ENCODE results near the gene AVPR1B.

AVPR1B gene, protein sequence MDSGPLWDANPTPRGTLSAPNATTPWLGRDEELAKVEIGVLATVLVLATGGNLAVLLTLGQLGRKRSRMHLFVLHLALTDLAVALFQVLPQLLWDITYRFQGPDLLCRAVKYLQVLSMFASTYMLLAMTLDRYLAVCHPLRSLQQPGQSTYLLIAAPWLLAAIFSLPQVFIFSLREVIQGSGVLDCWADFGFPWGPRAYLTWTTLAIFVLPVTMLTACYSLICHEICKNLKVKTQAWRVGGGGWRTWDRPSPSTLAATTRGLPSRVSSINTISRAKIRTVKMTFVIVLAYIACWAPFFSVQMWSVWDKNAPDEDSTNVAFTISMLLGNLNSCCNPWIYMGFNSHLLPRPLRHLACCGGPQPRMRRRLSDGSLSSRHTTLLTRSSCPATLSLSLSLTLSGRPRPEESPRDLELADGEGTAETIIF

DNA sequence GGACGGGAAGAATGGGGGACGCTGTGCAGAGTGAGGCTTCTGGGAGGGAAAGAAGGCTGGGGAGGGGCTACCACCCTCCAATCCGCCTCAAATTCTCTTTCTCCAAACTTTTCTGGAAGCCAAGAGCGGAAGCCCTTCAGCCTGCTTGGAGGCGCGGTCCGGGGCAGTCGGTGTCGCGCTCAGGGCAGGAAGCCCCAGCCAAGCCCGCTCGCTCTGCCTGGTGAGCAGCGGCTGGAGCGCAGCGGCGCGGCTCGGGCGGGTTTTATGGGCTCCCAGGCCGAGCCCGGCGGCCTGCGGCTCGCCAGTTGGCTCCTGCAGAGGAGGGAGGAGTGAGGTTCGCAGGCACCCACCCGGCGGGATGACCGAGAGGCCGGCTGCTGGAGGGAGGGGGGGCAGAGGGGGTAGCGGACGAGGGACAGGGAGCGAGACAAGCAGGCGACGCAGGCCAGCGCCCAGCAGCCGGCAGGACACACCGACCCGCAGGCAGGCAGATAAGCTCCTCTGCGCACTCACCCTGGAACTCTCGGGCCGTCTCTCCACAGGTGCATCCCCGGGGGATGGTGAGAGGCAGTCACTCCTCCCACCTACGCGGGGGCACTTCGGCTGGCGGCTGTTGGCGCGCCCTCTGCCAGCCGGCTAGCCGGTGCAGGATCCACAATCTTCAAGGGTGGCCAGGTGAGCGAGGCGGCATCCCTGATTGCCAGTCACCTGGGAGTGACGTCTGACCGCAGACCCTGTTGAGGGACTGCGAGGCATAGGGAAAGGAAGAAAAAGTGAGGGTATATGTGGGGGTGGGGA, at the start of gene AVPR1B:
TSS of gene AVPR1B (minus strand) at position 238 of the 798 bp plus-strand sequence. CDS start 498 bp downstream, outside the sequence.
- DNase-seq (ENCODE audit: low read depth), result no peak

DNA sequence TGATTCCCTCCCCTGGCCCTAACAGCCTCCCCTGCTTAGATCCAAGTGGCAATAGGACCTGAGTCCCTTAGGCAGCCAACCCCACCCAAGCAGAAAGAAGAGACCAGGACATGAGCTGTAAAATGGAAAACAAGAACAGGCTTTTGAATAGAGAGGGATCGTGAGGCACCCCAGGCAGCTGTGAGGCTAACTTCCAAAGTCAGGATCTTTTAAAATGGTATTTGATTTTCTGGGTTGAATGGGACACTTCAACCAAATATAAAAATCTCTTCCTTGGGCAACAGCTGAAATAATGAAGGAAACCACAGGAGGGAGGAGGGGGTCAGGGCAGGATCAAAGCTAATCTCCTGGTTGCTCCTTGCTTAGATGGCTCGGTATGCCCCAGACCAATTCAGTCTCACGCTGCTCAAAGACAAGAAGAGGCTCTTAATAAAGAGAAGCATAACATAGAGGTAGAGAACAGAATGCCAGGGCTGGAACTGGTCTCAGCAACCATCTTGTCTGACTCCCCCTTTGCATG, 28.6 kb upstream of the AVPR1B start:
- no peak for DNase-seq (ENCODE audit: low read depth)

DNA sequence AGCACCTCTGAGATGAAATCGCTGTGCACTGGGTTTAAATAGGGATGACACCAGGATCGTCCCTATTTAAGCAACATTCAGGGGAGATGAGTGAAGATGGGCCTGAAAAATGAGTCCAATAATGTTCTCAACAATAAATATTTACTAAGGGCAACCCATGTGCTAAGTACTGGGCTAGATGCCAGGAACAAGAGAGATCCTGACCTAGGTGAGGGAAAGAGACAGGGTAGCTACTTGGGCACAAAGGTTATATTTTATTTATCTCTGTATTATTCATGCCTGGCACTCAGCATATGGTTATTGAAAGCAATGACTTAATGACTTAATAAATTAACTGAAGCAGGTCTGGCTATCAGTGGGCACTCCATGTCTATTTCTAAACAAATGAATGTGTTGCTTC, 27.4 kb upstream of the AVPR1B start:
- no peak for DNase-seq (ENCODE audit: low read depth)

DNA sequence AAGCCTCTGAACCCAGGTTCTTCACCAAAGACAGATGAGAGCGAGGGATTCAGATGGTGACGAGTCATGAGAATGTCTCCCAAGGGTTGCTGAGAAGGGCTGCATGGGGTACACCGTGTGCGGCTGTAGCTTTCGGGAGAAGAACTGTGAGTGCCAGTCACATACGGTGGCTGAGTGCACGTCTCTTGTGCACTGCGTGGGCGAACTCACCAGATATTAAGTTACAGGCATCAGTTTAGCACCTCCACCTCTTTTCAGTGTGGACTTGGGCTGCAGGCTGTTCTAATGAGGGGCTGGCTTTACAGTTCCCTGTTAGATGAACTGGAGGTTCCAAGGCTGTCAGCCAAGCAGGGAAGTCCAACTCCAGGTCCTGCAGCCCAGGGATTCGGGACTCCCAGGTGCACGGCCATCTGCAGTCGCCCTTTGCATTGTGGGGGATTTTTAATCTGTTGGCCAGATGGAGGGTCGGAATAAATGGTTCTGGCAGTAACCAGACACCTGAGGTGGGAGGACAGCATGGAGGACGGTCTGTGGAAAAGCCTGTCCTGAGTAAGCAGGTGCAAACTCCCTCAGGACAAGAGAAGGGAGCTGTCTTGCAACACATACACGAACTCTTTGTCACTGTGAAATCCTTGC, 26.5 kb upstream of the AVPR1B start:
- DNase-seq (ENCODE audit: low read depth), result no peak

DNA sequence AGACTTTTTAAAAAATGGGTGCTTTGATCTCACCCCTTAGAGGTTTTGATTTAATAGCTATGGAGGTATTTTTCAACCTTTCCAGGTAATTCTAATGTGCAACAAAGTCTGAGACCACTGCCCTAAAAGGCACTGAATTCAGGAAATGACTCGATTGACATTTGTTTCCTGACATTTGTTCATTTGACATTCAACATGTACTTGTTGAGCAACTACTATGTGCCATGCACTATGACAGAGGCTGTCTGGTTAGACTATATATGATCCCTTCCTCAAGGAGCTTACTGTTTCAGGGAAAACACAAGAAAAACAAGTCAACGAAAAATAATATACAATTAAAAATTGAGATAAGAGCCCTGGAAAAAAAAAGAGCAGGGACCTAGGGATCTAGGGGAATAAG, 25.6 kb upstream of the AVPR1B start:
- DNase-seq (ENCODE audit: low read depth), result no peak

DNA sequence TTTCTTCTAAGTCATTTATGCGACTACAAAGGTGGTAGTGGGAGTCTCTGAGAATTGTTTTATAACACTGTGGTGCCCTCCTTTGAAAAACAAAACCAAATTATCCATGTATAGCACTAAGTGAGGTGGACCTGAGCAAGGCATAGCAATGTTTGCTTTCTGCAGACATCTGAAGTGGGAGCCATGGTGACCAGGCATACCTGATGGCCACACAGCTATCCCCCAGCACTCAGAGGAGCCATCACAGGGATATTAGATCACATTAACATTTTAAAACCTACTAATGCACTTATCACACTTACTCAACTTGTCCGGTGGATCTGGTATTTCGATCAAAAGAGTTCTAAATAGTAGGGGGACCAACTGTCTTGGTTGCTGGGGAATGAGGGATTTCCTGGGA, 24.8 kb upstream of the AVPR1B start:
- no peak for DNase-seq (ENCODE audit: low read depth)

DNA sequence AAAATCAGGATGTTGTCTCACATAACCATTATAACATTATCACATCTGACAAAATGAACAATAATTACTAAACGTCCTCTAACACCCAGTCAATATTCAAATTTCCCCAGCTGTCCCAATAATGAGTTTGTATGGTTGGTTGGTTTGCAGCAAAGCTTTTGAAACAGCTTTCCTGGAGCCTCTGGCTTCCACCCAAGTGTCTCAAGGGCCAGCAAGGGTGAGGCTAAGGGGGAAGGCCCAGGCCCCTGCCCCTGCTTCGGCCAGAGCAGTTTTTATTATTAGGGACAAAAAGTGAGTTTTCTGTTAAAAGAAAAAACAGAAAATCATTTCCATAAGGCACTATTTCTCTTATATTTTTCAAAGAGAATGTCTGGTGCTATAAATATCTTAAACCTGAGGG, 19.1 kb upstream of the AVPR1B start:
- DNase-seq (ENCODE audit: low read depth), result no peak

DNA sequence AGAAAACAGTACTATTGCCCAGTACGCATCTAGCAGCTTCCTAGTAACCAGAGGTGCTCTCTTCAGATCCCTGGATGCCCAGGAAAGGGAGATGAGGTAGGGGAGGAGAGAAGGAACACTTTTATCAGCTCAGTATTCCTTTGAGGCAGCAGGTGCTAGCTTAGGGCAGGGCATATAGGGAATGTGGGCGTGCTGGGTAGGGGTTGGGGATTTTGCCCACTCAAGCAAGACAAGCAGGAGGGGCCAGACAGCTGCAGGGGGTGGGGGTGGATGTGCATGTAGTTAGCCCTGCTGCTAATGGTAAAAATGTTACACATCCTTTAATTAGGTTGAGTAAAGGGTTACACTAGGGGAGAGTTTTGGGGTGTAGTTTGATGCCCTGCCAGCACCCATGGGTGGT, 18.1 kb upstream of the AVPR1B start:
- no peak for DNase-seq (ENCODE audit: low read depth)

DNA sequence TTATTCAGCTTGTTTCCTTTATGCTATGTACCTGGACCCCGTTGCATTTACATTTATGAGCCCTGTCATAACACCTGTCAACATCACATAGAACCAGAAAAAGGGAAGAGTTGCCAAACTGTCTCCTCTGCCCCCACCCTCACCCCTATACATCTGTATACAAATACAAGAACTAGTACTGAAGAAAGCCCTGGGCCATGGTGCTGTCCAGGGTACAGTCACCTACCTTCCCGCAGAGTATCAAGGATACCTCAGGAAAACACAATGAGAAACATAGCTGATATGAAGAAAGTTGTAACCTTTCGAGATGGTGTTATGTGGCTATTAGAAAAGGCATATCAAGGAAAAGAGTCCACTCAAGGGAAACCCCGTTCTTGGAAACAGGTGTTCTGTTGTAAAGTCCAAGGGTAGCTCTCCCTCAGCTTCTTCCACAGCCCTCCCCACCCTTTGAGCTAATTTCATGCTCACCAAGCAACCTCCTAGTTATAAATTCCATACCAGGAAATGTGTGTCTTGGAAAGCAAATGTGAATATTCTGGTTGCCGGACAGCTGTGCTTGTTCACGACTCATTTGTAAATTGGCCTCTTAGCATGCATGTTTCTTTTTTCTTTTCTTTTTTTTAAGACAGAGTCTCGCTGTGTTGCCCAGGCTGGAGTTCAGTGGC, 16.7 kb upstream of the AVPR1B start:
- DNase-seq (ENCODE audit: low read depth), result no peak

DNA sequence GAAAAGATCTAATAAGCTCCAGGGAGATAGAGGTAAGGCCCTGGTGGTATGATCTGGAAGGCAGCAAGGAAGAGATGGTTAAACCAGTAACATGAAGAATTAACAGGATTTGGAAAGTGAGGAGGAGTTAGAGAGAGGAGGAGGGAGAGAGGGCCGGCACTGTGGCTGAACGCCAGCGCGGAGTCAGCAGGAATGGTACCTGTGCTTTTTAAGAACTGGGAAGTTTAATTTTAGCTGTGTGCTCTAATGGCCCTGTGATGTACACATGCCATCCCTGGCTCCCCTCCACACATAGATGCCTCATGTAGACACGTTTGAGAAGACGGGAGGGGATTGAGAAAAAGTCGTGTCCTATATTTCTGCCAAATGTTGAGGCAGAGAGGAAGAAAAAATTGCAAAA, 13.8 kb upstream of the AVPR1B start:
- no peak for DNase-seq (ENCODE audit: low read depth)

DNA sequence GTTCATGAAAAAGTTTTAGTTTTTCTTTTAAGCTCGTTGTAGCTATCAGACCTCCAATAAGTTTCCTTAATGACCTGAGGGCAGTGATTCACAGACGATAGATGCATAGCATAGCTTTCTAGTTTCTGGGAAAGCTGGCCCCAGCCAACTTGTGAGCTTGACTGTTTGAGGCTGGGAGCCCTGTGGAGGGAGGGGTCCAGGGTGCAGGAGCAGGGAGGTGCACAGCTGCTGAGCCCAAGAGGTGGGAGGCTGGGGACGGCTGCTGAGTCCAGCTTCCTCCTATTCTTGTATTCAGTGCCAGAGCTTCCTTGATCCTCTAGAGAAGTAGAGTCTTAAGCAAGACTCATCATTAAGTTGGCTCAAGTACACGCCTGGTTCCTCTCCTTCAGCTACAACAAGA, 11.0 kb upstream of the AVPR1B start:
- DNase-seq (ENCODE audit: low read depth), result no peak

DNA sequence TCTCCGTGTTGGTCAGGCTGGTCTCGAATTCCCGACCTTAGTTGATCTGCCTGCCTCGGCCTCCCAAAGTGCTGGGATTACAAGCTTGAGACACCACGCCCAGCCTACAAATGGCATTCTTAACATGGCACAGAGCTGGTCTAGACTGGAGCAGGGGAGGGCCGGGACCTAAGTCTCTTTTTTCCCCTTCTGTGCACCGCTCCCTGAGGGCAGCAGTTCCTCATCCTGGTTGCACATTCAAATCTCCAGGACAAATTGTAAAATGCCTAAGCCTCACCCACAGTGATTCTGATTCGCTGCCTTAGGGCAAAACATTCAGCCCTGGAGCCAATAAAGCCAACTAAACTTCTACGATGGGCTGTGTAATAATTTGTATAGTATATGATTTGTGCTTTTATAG, 10.1 kb upstream of the AVPR1B start:
- no peak for DNase-seq (ENCODE audit: low read depth)

DNA sequence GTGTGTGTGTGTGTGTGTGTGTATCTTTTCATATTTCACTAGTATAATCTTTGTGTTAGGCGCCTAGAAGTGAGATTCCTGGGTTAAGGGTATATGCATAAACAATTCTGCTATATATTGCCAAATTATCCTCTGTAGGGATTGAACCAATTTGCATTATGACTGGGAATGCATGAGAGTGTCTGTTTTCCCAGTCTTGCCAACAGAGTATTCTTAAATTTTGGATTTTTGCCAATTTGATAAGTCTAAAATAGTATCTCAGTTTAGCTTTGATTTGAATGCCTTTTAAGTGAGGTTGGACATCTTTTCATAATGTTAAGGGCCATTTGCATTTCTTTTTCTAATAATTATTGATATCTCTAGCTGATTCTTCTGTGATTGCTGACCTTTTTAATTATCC, 8.2 kb upstream of the AVPR1B start:
- no peak for DNase-seq (ENCODE audit: low read depth)

DNA sequence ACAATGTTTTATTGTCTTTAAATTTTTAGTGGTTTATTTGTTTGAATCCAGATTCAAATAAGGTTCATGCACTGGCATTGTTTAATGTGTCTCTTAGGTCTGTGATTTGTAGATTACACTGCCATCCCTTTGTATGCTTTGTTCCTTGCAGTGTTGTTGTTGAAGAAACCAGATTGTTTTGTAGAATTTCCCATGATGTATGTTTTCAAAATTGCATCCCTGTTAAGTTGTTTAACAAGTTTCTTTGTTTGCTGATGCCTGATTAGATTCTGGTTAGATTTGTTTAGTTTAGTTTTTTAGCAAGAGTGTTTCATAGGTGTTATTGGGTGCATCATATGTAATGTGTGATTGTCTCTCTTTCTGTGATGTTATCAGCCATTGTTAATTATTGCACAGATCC, 5.5 kb upstream of the AVPR1B start:
- DNase-seq (ENCODE audit: low read depth), result no peak

DNA sequence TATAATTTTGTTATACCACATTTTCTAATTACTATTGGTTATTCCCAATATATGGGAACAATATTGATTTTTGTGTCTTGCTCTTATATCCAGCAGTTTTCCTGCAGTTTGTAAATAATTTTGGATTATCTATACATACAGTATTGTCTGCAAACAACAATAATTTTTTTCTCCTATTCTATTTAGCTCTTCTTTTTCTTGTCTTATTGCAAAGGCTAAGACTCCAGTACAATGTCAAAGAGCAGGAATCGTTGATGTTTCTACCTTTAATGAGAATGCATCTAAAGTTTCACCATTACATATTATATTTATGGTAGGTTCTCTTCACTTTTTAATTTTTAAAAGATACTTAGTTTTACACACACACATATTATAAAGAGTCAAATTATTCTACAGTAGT, 4.1 kb upstream of the AVPR1B start:
- no peak for DNase-seq (ENCODE audit: low read depth)

DNA sequence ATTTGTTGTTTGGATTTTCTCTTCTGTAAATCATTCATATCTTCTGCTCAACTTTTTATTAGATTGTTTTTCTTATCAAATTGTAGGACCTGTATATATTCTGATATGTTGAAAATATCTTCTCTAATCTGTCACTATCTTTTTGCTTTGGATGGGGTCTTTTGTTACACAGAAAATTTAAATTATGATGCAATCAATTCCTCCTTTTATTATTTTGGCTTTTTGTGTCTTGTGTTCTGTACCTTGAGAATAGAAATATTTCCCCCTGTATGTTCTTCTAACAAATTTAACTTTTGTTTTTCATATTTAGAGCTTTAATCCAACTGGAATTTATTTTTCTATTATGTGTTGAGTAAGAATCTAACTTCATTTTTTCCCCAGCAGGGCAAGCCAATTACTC, 3.2 kb upstream of the AVPR1B start:
- no peak for DNase-seq (ENCODE audit: low read depth)

DNA sequence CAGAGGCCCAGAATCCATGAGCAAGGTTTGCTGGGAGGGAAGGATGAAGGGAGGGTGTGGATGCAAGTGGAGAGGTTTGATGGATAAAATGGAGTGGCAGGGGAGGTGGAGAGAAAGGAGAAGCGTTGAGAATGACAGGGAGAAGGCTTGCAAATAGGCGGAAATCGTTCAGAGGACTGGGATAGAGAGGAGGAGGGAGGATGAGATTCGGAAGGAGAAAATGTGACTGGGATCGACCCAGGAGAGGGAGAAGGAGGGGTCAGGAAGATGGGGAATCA, 376 bp downstream of the AVPR1B start:
- no peak for DNase-seq (ENCODE audit: low read depth)

DNA sequence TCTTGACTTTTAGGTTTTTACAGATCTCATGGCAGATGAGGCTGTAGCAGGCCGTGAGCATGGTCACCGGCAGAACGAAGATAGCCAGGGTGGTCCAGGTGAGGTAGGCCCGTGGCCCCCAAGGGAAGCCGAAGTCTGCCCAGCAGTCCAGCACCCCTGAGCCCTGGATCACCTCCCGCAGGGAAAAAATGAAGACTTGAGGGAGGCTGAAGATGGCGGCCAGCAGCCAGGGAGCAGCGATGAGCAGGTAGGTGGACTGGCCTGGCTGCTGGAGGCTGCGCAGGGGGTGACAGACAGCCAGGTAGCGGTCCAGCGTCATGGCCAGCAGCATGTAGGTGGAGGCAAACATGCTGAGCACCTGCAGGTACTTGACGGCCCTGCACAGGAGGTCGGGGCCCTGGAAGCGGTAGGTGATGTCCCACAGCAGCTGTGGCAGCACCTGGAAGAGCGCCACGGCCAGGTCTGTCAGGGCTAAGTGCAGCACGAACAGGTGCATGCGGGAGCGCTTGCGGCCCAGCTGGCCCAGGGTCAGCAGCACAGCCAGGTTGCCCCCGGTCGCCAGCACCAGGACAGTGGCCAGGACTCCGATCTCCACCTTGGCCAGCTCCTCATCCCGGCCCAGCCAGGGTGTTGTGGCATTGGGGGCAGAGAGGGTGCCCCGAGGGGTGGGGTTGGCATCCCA, 856 bp downstream of the AVPR1B start:
- DNase-seq (ENCODE audit: low read depth), result no peak

DNA sequence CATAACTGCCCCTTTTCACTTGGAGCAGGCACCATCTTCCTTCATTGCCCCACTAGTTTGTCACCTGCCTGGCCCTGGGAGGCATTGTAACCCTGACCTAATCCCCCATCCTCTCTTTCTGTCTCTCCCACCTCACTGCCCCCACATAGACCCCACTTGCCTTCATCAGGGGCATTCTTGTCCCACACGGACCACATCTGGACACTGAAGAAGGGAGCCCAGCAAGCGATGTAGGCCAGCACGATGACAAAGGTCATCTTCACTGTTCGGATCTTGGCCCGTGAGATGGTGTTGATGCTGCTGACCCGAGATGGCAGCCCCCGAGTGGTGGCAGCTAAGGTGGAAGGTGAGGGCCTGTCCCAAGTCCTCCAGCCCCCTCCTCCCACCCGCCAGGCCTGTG, 1.4 kb downstream of the AVPR1B start:
- no peak for DNase-seq (ENCODE audit: low read depth)

DNA sequence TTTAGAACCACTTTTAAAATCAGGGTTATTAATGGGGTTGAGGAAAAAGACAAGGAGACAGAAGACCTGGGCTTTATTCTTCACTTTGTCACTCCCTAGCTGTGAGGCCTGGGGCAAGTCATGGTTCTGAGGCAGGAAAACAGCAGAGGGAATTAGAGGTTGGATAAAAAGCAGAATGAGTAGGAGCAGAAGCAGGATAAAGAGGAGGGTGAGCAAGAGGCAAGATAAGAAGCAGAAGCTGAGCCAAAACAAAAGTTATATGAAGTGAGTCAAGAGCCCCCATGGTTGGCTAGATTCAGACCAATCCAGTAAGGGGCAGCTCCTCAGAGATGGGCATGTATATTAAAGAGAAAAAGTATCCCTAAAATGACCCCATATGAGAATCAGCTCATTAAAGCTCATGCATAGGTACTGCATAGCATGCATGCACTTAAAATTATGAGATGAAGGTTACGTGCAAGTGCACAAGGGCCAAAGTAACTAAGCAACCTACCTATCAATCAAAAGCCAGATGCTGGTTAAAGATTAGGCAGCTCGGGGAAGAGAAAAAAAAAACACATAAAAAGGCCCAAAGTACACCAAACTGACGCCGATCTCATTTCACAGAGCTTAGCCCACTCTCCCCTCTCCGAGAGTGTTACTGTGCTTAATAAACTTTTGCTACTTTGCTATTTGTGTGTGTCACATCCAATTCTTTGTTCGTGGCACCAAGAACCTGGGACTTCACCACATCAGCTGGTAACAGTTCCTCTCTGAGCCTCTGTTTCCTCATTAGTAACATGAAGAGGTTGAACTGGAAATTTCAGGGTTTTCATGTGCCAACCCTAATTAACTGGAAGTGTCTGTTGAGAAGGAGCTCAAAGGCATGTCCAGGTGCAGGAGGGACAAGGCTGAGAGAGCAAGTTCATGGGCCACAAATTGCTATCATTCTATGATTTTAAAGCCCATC, 2.2 kb downstream of the AVPR1B start:
- no peak for DNase-seq (ENCODE audit: low read depth)
